ENCODE data around the gene MRPL12.
A peak's percentile ranks its signal among the peaks of the same experiment; 100 is the strongest.
"Not testable (repeated sequence)": the region's sequence is repeated elsewhere in the genome, so short reads cannot be mapped to it uniquely, and the experiment has no call there.

MRPL12 gene

DNA sequence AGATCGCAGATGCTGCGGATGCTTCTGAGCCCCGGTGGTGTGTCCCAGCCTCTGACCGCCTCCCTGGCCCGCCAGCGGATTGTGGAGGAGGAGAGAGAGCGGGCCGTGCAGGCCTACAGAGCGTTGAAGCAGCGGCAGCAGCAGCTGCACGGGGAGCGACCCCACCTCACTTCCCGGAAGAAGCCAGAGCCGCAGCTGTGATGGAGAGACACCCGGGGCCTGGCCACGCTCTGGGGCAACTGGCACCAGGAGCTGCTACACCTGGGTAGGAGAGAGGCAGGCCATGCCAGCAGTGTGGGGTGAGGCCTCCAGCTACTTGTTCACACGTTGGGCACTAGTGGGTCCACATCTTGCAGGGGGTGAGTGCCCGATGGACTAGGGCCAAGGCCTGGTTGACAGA is 30.7 kb upstream of the MRPL12 start:
- H3K4me3 ChIP-seq (replicated peaks in 1 of 2; ENCODE audit: low read depth in 2 of 2, low read length in 2 of 2) = no peak overlapping the region
- DNase-seq (ENCODE audit: low read depth in 2 of 2) = no peak
- TF ChIP-seq, protein P1, sequence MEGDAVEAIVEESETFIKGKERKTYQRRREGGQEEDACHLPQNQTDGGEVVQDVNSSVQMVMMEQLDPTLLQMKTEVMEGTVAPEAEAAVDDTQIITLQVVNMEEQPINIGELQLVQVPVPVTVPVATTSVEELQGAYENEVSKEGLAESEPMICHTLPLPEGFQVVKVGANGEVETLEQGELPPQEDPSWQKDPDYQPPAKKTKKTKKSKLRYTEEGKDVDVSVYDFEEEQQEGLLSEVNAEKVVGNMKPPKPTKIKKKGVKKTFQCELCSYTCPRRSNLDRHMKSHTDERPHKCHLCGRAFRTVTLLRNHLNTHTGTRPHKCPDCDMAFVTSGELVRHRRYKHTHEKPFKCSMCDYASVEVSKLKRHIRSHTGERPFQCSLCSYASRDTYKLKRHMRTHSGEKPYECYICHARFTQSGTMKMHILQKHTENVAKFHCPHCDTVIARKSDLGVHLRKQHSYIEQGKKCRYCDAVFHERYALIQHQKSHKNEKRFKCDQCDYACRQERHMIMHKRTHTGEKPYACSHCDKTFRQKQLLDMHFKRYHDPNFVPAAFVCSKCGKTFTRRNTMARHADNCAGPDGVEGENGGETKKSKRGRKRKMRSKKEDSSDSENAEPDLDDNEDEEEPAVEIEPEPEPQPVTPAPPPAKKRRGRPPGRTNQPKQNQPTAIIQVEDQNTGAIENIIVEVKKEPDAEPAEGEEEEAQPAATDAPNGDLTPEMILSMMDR (IDR thresholded peaks at IDR 0.05; ENCODE audit: low read depth, low read length) = no peak

DNA sequence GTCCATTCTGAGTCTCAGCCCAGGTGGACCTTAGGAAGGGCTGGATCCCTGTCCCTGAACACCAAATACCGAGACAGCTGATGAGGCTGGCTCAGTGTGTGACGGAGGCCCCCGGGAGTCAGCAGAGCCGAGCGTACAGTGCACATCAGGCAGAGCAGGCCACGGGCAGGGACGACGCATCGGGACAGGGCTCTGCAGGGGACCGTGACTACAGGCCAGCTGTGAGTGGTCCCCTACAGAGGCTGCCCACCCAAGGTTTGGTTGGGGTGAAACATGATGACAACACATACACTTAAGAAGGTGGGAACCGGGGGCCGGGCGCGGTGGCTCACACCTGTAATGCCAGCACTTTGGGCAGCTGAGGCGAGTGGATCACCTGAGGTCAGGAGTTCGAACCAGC is 30.2 kb upstream of the MRPL12 start:
- TF ChIP-seq, protein P1 (IDR thresholded peaks at IDR 0.05; ENCODE audit: low read depth, low read length) = no peak
- H3K4me3 ChIP-seq (replicated peaks in 1 of 2; ENCODE audit: low read depth in 2 of 2, low read length in 2 of 2) = no peak overlapping the region
- DNase-seq (ENCODE audit: low read depth in 2 of 2) = no peak

GRCh38 chr17:81673561-81674258 is 29.5 kb upstream of the MRPL12 start:
- DNase-seq (ENCODE audit: low read depth in 2 of 2) = no peak
- TF ChIP-seq, protein P1 (IDR thresholded peaks at IDR 0.05; ENCODE audit: low read depth, low read length) = no peak
- no peak overlapping the region for H3K4me3 ChIP-seq (replicated peaks in 1 of 2; ENCODE audit: low read depth in 2 of 2, low read length in 2 of 2)

GRCh38 chr17:81675515-81676221 is 27.5 kb upstream of the MRPL12 start:
- DNase-seq (ENCODE audit: low read depth in 2 of 2) = peak; percentile 49 to 52
- not testable (repeated sequence) for H3K4me3 ChIP-seq (replicated peaks in 1 of 2; ENCODE audit: low read depth in 2 of 2, low read length in 2 of 2)
- TF ChIP-seq, protein P1 (IDR thresholded peaks at IDR 0.05; ENCODE audit: low read depth, low read length) = peak; percentile 54

DNA sequence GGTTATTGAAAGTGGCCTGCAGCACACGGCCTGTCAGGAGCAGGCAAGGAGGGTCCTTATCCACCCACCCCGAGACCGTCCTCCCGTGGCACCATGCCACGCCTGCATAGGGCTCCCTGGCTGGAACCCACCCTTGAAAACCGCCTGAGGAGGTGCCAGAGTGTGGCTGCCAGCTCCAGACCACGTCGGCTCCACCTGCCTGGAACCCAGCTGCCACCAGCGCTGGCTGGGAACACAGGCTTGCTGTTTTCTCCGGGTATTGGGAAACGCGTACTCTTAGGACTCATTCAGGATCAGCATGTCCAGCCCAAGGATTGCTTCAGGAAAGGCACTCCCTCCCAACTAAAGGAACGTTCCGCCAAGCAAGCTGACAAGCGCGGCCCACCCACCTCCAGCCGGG is 26.3 kb upstream of the MRPL12 start:
- H3K4me3 ChIP-seq (replicated peaks in 1 of 2; ENCODE audit: low read depth in 2 of 2, low read length in 2 of 2) = no peak overlapping the region
- TF ChIP-seq, protein P1 (IDR thresholded peaks at IDR 0.05; ENCODE audit: low read depth, low read length) = no peak
- DNase-seq (ENCODE audit: low read depth in 2 of 2) = no peak

DNA sequence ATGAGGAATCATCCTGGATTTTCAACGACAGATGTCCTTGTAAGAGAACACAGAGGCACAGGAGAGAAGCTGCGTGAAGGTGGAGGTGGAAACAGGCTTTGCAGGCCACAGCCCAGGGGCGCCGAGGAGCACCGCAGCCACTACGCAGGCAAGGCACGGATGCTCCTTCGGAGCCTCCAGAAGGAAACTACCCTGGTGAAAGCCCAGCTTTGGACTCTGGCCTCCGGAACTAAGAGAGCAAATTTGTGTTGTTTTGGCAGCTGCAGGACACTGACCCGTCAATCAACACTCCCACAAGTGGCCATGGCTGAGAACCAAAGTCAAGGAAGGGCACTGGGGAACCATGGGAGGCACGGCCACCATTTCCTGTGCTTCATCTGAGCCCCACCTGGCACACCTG is 23.0 kb upstream of the MRPL12 start:
- no peak overlapping the region for H3K4me3 ChIP-seq (replicated peaks in 1 of 2; ENCODE audit: low read depth in 2 of 2, low read length in 2 of 2)
- TF ChIP-seq, protein P1 (IDR thresholded peaks at IDR 0.05; ENCODE audit: low read depth, low read length) = no peak
- DNase-seq (ENCODE audit: low read depth in 2 of 2) = no peak
